Effector memory CD4-positive, alpha-beta T cell (primary cell): ENCODE measurements around the gene TTC31.
"Not testable (repeated sequence)": the region's sequence is repeated elsewhere in the genome, so short reads cannot be mapped to it uniquely, and the experiment has no call there.

Source experiments
- DNase-seq, 3 donors: peaks; one replicate each; pipeline ENCODE4 v3.0.0-alpha.2; 2020
- H3K27ac ChIP-seq: 2 replicates; pipeline ENCODE4 v1.7.0; 2013; ENCODE audit warnings: mild to moderate bottlenecking, low read length, moderate library complexity; ENCODE audit not compliant: insufficient read depth, poor library complexity, severe bottlenecking
- H3K27me3 ChIP-seq: replicated peaks from 2 replicates; pipeline ENCODE4 v1.7.0; 2013; ENCODE audit warnings: mild to moderate bottlenecking, low read length; ENCODE audit not compliant: insufficient read depth, control insufficient read depth, poor library complexity, severe bottlenecking
- H3K36me3 ChIP-seq: 2 replicates; pipeline ENCODE4 v1.7.0; 2013; ENCODE audit warnings: mild to moderate bottlenecking, low read length, moderate library complexity; ENCODE audit not compliant: control insufficient read depth, insufficient read depth
- H3K4me1 ChIP-seq: 2 replicates; pipeline ENCODE4 v1.7.0; 2013; ENCODE audit warnings: low read length, mild to moderate bottlenecking; ENCODE audit not compliant: control insufficient read depth, insufficient read depth, poor library complexity, severe bottlenecking
- H3K4me3 ChIP-seq: 2 replicates; pipeline ENCODE4 v1.7.0; 2013; ENCODE audit warnings: low read length, low read depth, mild to moderate bottlenecking; ENCODE audit not compliant: insufficient read depth, poor library complexity, severe bottlenecking
- H3K9me3 ChIP-seq: 2 replicates; pipeline ENCODE4 v1.7.0; 2013; ENCODE audit warnings: mild to moderate bottlenecking, low read length, moderate library complexity; ENCODE audit not compliant: control insufficient read depth

Gene TTC31

GRCh38 chr2:74441690-74442482 is 41.0 kb upstream of the TTC31 start, which contains the start of gene RTKN:
TSS of gene RTKN (minus strand) at chr2:74441937. CDS start at chr2:74441816, 121 bp downstream.
- H3K4me1 ChIP-seq, result peaks cover 19% of the 10 kb centered on the region
- DNase-seq, result peak in 1 of 3 donors; percentile 34
- peak within 1 kb of the TSS; percentile 35 for H3K4me3 ChIP-seq
- no peaks in the 10 kb centered on the region for H3K9me3 ChIP-seq
- no peak within 1 kb of the TSS for H3K27ac ChIP-seq
- H3K27me3 ChIP-seq, result peaks cover 37% of the 10 kb centered on the region
- no peaks in the 10 kb centered on the region for H3K36me3 ChIP-seq

- H3K27ac ChIP-seq, DNase-seq, H3K36me3 ChIP-seq, H3K4me3 ChIP-seq, H3K9me3 ChIP-seq: not testable (repeated sequence)
- H3K27me3 ChIP-seq, result peaks cover 37% of the 10 kb centered on the region
- H3K4me1 ChIP-seq, result peaks cover 19% of the 10 kb centered on the region
These were observed 40.2 kb upstream of the TTC31 start for GRCh38 chr2:74442483-74443297.

GRCh38 chr2:74444498-74445318 is 38.2 kb upstream of the TTC31 start:
- DNase-seq, result no peak
- Histone ChIP-seq H3K4me3 (no peak overlapping the region), H3K4me1 (peaks cover 19% of the 10 kb centered on the region), H3K36me3 (no peaks in the 10 kb centered on the region), H3K9me3 (no peaks in the 10 kb centered on the region), H3K27ac (no peak overlapping the region), H3K27me3 (peaks cover 31% of the 10 kb centered on the region)

- Histone ChIP-seq H3K4me1 (no peaks in the 10 kb centered on the region), H3K36me3 (no peaks in the 10 kb centered on the region), H3K27ac (no peak overlapping the region), H3K9me3 (no peaks in the 10 kb centered on the region), H3K27me3 (peaks cover 5% of the 10 kb centered on the region), H3K4me3 (no peak overlapping the region)
- no peak for DNase-seq
These were observed 35.5 kb upstream of the TTC31 start for GRCh38 chr2:74447230-74447999.

GRCh38 chr2:74448771-74449170 is 34.1 kb upstream of the TTC31 start:
- Histone ChIP-seq H3K27ac (no peak overlapping the region), H3K4me1 (no peaks in the 10 kb centered on the region), H3K9me3 (no peaks in the 10 kb centered on the region), H3K36me3 (no peaks in the 10 kb centered on the region), H3K27me3 (no peaks in the 10 kb centered on the region), H3K4me3 (no peak overlapping the region)
- DNase-seq, result no peak

GRCh38 chr2:74450570-74451190 is 32.2 kb upstream of the TTC31 start:
- no peak for DNase-seq
- peaks cover 8% of the 10 kb centered on the region for H3K4me1 ChIP-seq
- no peaks in the 10 kb centered on the region for H3K27me3 ChIP-seq
- H3K27ac ChIP-seq, result no peak overlapping the region
- no peak overlapping the region for H3K4me3 ChIP-seq
- no peaks in the 10 kb centered on the region for H3K9me3 ChIP-seq
- H3K36me3 ChIP-seq, result no peaks in the 10 kb centered on the region

GRCh38 chr2:74454654-74455511 is 28.0 kb upstream of the TTC31 start, which contains the start of gene INO80B:
TSS of gene INO80B (plus strand) at chr2:74455087. CDS start at chr2:74455117, 30 bp downstream.
- peak within 1 kb of the TSS; percentile 99 for H3K27ac ChIP-seq
- H3K36me3 ChIP-seq, result no peaks in the 10 kb centered on the region
- H3K4me3 ChIP-seq, result peak within 1 kb of the TSS; percentile 68
- H3K27me3 ChIP-seq, result no peaks in the 10 kb centered on the region
- DNase-seq, result peak; percentile 95 to 96 (median 95)
- H3K9me3 ChIP-seq, result no peaks in the 10 kb centered on the region
- H3K4me1 ChIP-seq, result peaks cover 23% of the 10 kb centered on the region

- H3K4me1 ChIP-seq, result peaks cover 23% of the 10 kb centered on the region
- DNase-seq, result no peak
- no peaks in the 10 kb centered on the region for H3K9me3 ChIP-seq
- no peaks in the 10 kb centered on the region for H3K27me3 ChIP-seq
- peak overlapping the region; percentile 69 for H3K4me3 ChIP-seq
- peaks cover 12% of the 10 kb centered on the region for H3K36me3 ChIP-seq
- H3K27ac ChIP-seq, result peak overlapping the region; percentile 99
These were observed 25.7 kb upstream of the TTC31 start for GRCh38 chr2:74457129-74457548.
